Activated T-cell treated with anti-CD3 and anti-CD28 coated beads, Interleukin-2, amount 50 U/mL, for 72 hours (primary cell): ENCODE measurements around the gene NRF1. TPM values are rescaled to one million over a fixed set of nuclear protein-coding genes. Genes with fewer than 3 reads are reported as not detected.

Source experiments
- ATAC-seq, 2 donors: fragments of 150-1000 bp; cut with Tn5 transposase; replicated peaks in 1 of 2; 2 replicates each; pipeline ENCODE4 v1.10.0; 2021; ENCODE audit warnings: moderate library complexity in 2 of 2, mild to moderate bottlenecking in 1 of 2
- DNase-seq, 2 donors: peaks; one replicate each; pipeline ENCODE4 v3.0.0; 2021 to 2022; ENCODE audit warnings: mixed read lengths in 1 of 2
- H3K27ac Mint-ChIP-seq: one replicate; pipeline ENCODE4 v1.8.0; 2022; ENCODE audit warnings: mild to moderate bottlenecking, moderate library complexity, mixed read lengths
- H3K27me3 Mint-ChIP-seq: one replicate; pipeline ENCODE4 v1.8.0; 2022; ENCODE audit warnings: low read depth, mixed read lengths
- H3K36me3 Mint-ChIP-seq, 2 donors: one replicate each; pipeline ENCODE4 v1.8.0; 2022; ENCODE audit warnings: mixed read lengths in 2 of 2, mild to moderate bottlenecking in 1 of 2; ENCODE audit not compliant: insufficient read depth in 2 of 2
- H3K4me1 Mint-ChIP-seq: one replicate; pipeline ENCODE4 v1.8.0; 2022; ENCODE audit warnings: low read depth, mixed read lengths
- H3K4me3 Mint-ChIP-seq, 2 donors: one replicate each; pipeline ENCODE4 v1.8.0; 2022; ENCODE audit warnings: mild to moderate bottlenecking in 2 of 2, mixed read lengths in 2 of 2, moderate library complexity in 2 of 2
- H3K9me3 Mint-ChIP-seq, 2 donors: one replicate each; pipeline ENCODE4 v1.8.0; 2022; ENCODE audit warnings: mixed read lengths in 2 of 2
- total RNA-seq, 2 donors: library from RNA; stranded (reverse); gene quantifications; one replicate each; pipeline ENCODE4 v1.2.3, GENCODE V29; 2022

The NRF1 gene
- total RNA-seq, 2 donors from 2014 or later = 22.1 to 25.1 TPM

- no peak for DNase-seq
- no peaks in the 10 kb centered on the region for H3K9me3 Mint-ChIP-seq
- no peaks in the 10 kb centered on the region for H3K27me3 Mint-ChIP-seq
- no peak overlapping the region for H3K4me3 Mint-ChIP-seq
- ATAC-seq = no peak
- no peaks in the 10 kb centered on the region for H3K4me1 Mint-ChIP-seq
- peaks cover 0 to 3% of the 10 kb centered on the region in 2 donors for H3K36me3 Mint-ChIP-seq
- no peak overlapping the region for H3K27ac Mint-ChIP-seq
These were observed 135.5 kb downstream of the NRF1 start for GRCh38 chr7:129746857-129747529.

DNA sequence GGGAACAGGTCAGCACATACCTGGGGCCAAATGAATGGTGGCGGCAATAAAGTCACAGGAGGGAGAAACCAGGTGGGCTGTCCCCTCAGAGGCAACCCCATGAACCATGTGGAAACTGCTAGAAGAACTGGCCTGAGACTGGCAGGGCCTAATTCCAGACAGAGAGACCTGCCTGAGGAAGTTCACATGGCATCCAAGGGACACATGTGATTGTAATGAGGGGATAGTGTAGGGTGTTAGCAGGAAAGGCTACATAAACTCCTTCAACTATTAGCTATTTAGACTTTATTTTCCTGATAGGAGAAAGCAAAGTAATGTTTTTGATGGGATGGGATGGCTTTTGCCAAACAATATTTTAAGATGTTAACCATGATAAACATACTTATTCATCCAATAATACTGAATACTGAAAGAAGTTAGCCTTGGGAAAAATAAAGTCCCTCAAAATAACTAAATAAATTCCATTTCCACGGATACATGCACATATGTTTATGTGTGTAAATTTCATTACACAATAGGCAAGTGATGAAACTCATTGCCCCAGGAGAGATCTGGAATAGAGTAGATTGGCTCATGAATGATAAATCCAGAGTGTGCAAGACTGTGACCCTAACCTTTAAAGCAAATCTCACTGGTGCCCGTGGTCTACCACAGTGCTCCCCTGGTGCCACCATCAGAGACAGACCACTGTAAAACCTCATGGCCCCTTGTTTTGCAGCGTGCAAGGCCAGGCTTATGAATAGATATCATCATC is 137.0 kb downstream of the NRF1 start:
- DNase-seq = no peak
- Mint-ChIP-seq H3K27ac (no peak overlapping the region), H3K27me3 (no peaks in the 10 kb centered on the region), H3K9me3 (no peaks in the 10 kb centered on the region), H3K4me3 (no peak overlapping the region), H3K4me1 (no peaks in the 10 kb centered on the region), H3K36me3 (peaks cover 0 to 3% of the 10 kb centered on the region in 2 donors)
- no peak for ATAC-seq

GRCh38 chr7:129750091-129750490 is 138.6 kb downstream of the NRF1 start:
- H3K27ac Mint-ChIP-seq = no peak overlapping the region
- no peaks in the 10 kb centered on the region for H3K9me3 Mint-ChIP-seq
- peaks cover 0 to 3% of the 10 kb centered on the region in 2 donors for H3K36me3 Mint-ChIP-seq
- DNase-seq (no peak), ATAC-seq (no peak)
- H3K27me3 Mint-ChIP-seq = no peaks in the 10 kb centered on the region
- no peaks in the 10 kb centered on the region for H3K4me1 Mint-ChIP-seq
- no peak overlapping the region for H3K4me3 Mint-ChIP-seq

- DNase-seq (no peak), ATAC-seq (no peak)
- Mint-ChIP-seq H3K4me3 (no peak overlapping the region), H3K4me1 (no peaks in the 10 kb centered on the region), H3K27ac (no peak overlapping the region), H3K9me3 (no peaks in the 10 kb centered on the region), H3K36me3 (peaks cover 0 to 3% of the 10 kb centered on the region in 2 donors), H3K27me3 (no peaks in the 10 kb centered on the region)
These were observed 139.0 kb downstream of the NRF1 start for GRCh38 chr7:129750501-129750900.

GRCh38 chr7:129751916-129752315 is 140.4 kb downstream of the NRF1 start:
- H3K27me3 Mint-ChIP-seq = no peaks in the 10 kb centered on the region
- no peaks in the 10 kb centered on the region for H3K4me1 Mint-ChIP-seq
- DNase-seq (no peak), ATAC-seq (no peak)
- H3K36me3 Mint-ChIP-seq = peaks cover 0 to 3% of the 10 kb centered on the region in 2 donors
- no peak overlapping the region for H3K4me3 Mint-ChIP-seq
- H3K27ac Mint-ChIP-seq = peak overlapping the region; percentile 65
- H3K9me3 Mint-ChIP-seq = no peaks in the 10 kb centered on the region

DNA sequence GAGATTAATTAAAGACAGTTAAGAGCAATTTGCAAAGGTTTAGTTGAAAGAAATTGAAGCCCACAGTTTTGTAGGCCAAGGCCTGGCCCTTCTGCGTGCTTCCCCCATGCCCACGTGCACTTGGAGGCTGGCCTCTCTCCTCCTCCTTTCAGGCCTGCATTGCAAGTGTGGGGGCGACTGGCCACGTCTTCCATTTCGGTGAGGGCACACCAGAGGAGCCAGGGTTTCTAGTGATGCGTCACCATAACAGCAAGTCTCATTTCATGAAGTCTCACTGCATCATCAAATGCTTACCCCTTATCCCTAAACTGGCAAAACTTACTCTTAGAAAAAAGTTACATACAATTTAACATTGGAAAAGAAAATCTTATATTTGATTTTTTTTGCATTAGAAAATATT is 141.2 kb downstream of the NRF1 start:
- Mint-ChIP-seq H3K27me3 (no peaks in the 10 kb centered on the region), H3K27ac (no peak overlapping the region), H3K9me3 (no peaks in the 10 kb centered on the region), H3K4me3 (no peak overlapping the region), H3K36me3 (peaks cover 0 to 3% of the 10 kb centered on the region in 2 donors), H3K4me1 (no peaks in the 10 kb centered on the region)
- ATAC-seq (peak in 1 of 2 donors; percentile 49), DNase-seq (peak in 1 of 2 donors; percentile 12)

DNA sequence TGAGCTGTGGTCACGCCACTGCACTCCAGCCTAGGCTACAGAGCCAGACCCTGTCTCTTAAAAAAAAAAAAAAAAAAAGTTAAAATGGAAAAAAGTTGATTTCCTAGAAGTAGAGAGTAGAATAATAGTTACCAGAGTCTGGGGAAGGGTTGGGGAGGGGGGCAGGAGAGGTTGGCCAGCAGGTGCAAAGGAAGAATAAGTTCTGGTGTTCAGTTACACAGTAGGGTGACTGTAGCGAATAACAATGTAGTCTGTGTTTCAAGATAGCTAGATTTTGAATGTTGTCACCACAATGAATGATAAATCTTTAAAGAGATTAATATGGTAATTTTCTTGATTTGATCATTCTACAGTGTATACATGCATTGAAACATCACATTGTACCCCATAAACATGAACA is 142.9 kb downstream of the NRF1 start:
- Mint-ChIP-seq H3K27ac (no peak overlapping the region), H3K4me1 (no peaks in the 10 kb centered on the region), H3K36me3 (peaks cover 0 to 3% of the 10 kb centered on the region in 2 donors), H3K9me3 (no peaks in the 10 kb centered on the region), H3K4me3 (no peak overlapping the region), H3K27me3 (no peaks in the 10 kb centered on the region)
- ATAC-seq (no peak), DNase-seq (no peak)

- H3K9me3 Mint-ChIP-seq = no peaks in the 10 kb centered on the region
- H3K27me3 Mint-ChIP-seq = no peaks in the 10 kb centered on the region
These were observed 146.5 kb downstream of the NRF1 start for GRCh38 chr7:129757991-129758390.

DNA sequence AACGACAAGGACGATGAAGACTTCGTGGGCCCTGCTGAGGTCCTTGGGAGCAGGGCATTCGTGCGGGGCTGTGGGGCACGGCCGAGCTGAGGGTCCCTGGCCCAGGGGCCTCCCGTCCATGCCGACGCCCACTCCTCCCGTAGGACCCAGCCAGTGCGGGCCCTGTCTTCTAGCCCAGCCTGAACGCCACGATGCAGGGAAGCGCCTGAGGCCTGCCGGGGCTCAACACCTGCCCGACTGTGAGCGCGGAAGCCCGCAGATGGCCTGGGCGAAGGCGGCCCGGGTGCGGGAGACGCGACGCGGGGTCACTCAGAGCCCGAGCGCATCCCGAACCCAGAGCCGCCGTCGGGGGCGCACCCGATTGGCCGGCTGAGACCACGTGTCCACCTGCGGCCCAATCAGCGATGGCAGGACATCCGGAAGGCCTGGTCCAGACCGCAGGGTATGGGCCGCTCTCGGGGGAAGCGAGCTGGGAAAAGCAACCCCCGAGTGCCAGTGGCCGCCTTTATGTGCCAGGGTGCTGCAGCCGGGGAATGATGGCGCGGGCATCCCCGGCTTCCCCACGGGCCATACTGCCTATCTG is 151.0 kb downstream of the NRF1 start:
- no peak overlapping the region for H3K27ac Mint-ChIP-seq
- H3K4me3 Mint-ChIP-seq = no peak overlapping the region
- H3K27me3 Mint-ChIP-seq = no peaks in the 10 kb centered on the region
- ATAC-seq (no peak), DNase-seq (no peak)
- no peaks in the 10 kb centered on the region for H3K4me1 Mint-ChIP-seq
- H3K36me3 Mint-ChIP-seq = no peaks in the 10 kb centered on the region
- H3K9me3 Mint-ChIP-seq = no peaks in the 10 kb centered on the region

More at GRCh38 chr7:129757991-129758390, 146.5 kb downstream of the NRF1 start:
- no peak for ATAC-seq
- Mint-ChIP-seq H3K36me3 (no peaks in the 10 kb centered on the region), H3K27ac (no peak overlapping the region), H3K4me1 (no peaks in the 10 kb centered on the region), H3K4me3 (no peak overlapping the region)
- DNase-seq = no peak

DNA sequence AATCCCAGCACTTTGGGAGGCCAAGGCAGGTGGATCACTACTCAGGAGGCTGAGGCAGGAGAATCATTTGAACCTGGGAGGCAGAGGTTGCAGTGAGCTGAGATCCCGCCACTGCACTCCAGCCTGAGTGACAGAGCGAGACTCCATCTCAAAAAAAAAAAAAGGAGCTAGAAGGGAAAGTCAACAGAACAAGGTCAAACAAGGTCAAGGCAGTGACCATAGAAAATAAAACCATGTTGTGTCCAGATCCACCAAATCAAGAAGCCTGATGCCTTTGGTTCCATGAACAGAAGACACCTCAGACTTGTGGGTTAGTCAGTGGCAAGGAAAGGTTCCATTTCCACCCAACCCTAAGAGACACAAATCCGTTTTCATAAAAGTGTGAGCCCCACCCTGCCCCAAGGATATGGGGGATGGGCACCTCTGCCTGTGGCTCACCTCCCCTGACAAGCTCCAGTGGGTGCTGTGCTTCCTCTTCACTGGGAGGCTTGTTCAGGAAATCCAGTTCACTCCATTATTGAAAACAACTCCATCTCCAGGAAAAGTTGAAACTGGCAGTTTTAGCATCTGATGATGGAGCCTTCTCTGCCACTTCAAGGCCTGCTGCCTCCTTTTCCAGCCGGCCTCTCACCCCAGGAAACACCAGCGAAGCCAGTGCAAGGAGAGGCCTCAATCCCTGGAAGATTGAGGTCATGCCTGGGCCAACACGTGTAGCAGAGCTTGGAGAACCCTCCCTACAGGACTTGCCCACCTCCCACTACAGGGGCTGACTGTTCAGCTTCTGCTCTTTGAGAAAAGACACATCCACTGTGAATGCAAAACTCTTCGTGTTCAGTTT is 152.9 kb downstream of the NRF1 start:
- Mint-ChIP-seq H3K9me3 (no peaks in the 10 kb centered on the region), H3K27me3 (no peaks in the 10 kb centered on the region), H3K27ac (no peak overlapping the region), H3K4me3 (no peak overlapping the region), H3K36me3 (no peaks in the 10 kb centered on the region), H3K4me1 (no peaks in the 10 kb centered on the region)
- no peak for ATAC-seq
- DNase-seq = no peak

GRCh38 chr7:129765352-129765751 is 153.8 kb downstream of the NRF1 start:
- no peak overlapping the region for H3K27ac Mint-ChIP-seq
- H3K27me3 Mint-ChIP-seq = no peaks in the 10 kb centered on the region
- H3K4me1 Mint-ChIP-seq = no peaks in the 10 kb centered on the region
- no peak for DNase-seq
- ATAC-seq = no peak
- H3K36me3 Mint-ChIP-seq = no peaks in the 10 kb centered on the region
- no peaks in the 10 kb centered on the region for H3K9me3 Mint-ChIP-seq
- H3K4me3 Mint-ChIP-seq = no peak overlapping the region

DNA sequence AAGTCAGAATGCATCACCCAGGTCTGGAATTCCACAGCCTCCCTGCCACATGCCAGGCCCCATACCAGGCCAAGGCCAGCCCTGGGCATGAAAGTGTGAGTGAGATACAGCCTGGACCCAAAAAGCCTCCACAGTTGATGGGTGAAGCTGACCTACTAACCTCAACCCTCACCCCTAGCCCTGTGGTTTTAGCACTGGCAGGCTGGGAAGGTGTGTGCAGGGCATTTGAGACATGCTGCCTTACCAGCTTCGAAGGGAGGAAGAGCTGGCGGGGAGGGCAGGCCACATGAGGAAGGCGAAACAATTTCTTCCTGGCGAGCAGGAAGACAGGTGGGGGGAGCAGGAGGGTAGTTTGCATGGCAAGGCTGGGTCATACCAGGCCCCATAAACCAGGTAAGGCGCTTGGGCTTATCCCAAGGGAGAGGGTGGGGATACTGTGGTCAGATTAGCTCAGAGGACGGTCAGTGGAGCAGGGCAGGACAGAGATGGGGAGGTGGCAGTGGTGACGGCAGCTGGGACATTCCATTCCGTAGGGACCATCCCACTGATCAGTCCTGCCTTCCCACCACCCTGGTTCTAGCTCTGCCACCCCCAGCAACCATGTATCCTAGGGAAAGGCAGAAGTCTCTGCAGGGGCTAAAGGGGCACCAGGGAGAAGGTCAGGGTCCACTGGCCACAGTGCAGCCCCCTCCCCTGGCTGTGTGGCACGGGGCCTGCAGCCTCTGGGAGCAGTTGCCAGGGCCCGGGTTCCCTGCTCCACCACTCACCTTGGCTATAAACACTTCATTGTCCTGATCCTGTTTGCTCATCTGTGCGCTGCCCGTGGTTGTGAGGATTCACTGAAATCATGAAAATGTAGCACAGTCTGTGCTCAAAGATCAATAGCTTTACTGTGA is 155.8 kb downstream of the NRF1 start:
- DNase-seq (no peak), ATAC-seq (no peak)
- H3K27ac Mint-ChIP-seq = no peak overlapping the region
- H3K4me1 Mint-ChIP-seq = no peaks in the 10 kb centered on the region
- H3K9me3 Mint-ChIP-seq = no peaks in the 10 kb centered on the region
- H3K27me3 Mint-ChIP-seq = no peaks in the 10 kb centered on the region
- no peaks in the 10 kb centered on the region for H3K36me3 Mint-ChIP-seq
- H3K4me3 Mint-ChIP-seq = no peak overlapping the region
